KMS-11 (cell line): ENCODE measurements around the gene ASPHD2.

Experiments used
- H2AFZ ChIP-seq: fragments of 200-600 bp; sonication (generic); 2 replicates; pipeline ENCODE4 v1.6.1; 2016; ENCODE audit warnings: antibody characterized with exemption, mixed run types, low read depth
- H3K27ac ChIP-seq: fragments of 200-600 bp; sonication (generic); 2 replicates; pipeline ENCODE4 v1.6.1; 2016; ENCODE audit warnings: mild to moderate bottlenecking, mixed run types
- H3K27me3 ChIP-seq: fragments of 200-600 bp; sonication (generic); 2 replicates; pipeline ENCODE4 v1.6.1; 2017; ENCODE audit warnings: mild to moderate bottlenecking, low read depth, mixed run types, moderate library complexity; ENCODE audit not compliant: insufficient read depth
- H3K36me3 ChIP-seq: fragments of 200-600 bp; sonication (generic); 2 replicates; pipeline ENCODE4 v1.6.1; 2017; ENCODE audit warnings: mild to moderate bottlenecking, mixed run types; ENCODE audit not compliant: insufficient read depth
- H3K4me1 ChIP-seq: fragments of 200-600 bp; sonication (generic); 2 replicates; pipeline ENCODE4 v1.6.1; 2016; ENCODE audit warnings: mild to moderate bottlenecking, low read depth, mixed run types; ENCODE audit not compliant: poor library complexity, severe bottlenecking
- H3K4me2 ChIP-seq: fragments of 200-600 bp; sonication (generic); 2 replicates; pipeline ENCODE4 v1.7.0; 2016; ENCODE audit warnings: mild to moderate bottlenecking, mixed run types
- H3K4me3 ChIP-seq: fragments of 200-600 bp; sonication (generic); IDR thresholded peaks from 2 replicates; pipeline ENCODE4 v1.6.1; 2017; ENCODE audit warnings: low read depth, low read length, mixed read lengths; ENCODE audit not compliant: insufficient read depth
- H3K79me2 ChIP-seq: fragments of 200-600 bp; sonication (generic); 2 replicates; pipeline ENCODE4 v1.6.1; 2016; ENCODE audit warnings: low read depth, mixed run types; ENCODE audit not compliant: insufficient read depth
- H3K9ac ChIP-seq: fragments of 200-600 bp; sonication (generic); 2 replicates; pipeline ENCODE4 v1.6.1; 2016; ENCODE audit warnings: mild to moderate bottlenecking, mixed run types
- H4K20me1 ChIP-seq: fragments of 200-600 bp; sonication (generic); 2 replicates; pipeline ENCODE4 v1.6.1; 2016; ENCODE audit warnings: mild to moderate bottlenecking, mixed run types; ENCODE audit not compliant: insufficient read depth
- TF ChIP-seq, protein P1 (sequence below): fragments of 200-600 bp; sonication (generic); conservative IDR thresholded peaks from 2 replicates; pipeline ENCODE4 v1.6.1; 2017; ENCODE audit warnings: low read depth, mild to moderate bottlenecking, antibody characterized with exemption, low read length, moderate library complexity, mixed read lengths

The ASPHD2 gene

DNA sequence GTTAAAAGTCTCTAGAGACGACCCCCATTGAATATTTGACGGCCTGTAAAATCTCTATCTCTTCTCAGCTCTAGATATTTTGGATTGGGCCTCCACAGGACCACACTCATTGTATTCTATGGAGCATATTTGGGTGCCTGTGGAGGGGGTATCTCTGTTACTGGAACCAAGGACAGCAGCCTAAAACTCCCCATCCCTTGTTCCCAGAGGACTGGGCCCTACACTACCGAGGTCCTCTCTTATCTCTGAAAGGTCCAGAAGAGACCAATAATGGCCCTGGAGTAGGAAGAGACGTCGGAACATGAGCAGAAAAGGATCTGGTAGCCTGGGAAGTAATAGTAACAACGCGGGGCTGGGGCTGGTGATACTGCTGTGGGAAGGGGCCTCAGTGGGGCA is 54.0 kb downstream of the ASPHD2 start:
- peak overlapping the region; percentile 61 for H2AFZ ChIP-seq
- H4K20me1 ChIP-seq = no peaks in the 10 kb centered on the region
- no peaks in the 10 kb centered on the region for H3K36me3 ChIP-seq
- H3K4me3 ChIP-seq = no peak overlapping the region
- peaks cover 53% of the 10 kb centered on the region for H3K4me1 ChIP-seq
- H3K4me2 ChIP-seq = peak overlapping the region; percentile 75
- TF ChIP-seq, protein P1, sequence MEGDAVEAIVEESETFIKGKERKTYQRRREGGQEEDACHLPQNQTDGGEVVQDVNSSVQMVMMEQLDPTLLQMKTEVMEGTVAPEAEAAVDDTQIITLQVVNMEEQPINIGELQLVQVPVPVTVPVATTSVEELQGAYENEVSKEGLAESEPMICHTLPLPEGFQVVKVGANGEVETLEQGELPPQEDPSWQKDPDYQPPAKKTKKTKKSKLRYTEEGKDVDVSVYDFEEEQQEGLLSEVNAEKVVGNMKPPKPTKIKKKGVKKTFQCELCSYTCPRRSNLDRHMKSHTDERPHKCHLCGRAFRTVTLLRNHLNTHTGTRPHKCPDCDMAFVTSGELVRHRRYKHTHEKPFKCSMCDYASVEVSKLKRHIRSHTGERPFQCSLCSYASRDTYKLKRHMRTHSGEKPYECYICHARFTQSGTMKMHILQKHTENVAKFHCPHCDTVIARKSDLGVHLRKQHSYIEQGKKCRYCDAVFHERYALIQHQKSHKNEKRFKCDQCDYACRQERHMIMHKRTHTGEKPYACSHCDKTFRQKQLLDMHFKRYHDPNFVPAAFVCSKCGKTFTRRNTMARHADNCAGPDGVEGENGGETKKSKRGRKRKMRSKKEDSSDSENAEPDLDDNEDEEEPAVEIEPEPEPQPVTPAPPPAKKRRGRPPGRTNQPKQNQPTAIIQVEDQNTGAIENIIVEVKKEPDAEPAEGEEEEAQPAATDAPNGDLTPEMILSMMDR = no peak
- H3K9ac ChIP-seq = peak overlapping the region; percentile 82
- no peaks in the 10 kb centered on the region for H3K27me3 ChIP-seq
- H3K27ac ChIP-seq = peak overlapping the region; percentile 80
- H3K79me2 ChIP-seq = peaks cover 47% of the 10 kb centered on the region

DNA sequence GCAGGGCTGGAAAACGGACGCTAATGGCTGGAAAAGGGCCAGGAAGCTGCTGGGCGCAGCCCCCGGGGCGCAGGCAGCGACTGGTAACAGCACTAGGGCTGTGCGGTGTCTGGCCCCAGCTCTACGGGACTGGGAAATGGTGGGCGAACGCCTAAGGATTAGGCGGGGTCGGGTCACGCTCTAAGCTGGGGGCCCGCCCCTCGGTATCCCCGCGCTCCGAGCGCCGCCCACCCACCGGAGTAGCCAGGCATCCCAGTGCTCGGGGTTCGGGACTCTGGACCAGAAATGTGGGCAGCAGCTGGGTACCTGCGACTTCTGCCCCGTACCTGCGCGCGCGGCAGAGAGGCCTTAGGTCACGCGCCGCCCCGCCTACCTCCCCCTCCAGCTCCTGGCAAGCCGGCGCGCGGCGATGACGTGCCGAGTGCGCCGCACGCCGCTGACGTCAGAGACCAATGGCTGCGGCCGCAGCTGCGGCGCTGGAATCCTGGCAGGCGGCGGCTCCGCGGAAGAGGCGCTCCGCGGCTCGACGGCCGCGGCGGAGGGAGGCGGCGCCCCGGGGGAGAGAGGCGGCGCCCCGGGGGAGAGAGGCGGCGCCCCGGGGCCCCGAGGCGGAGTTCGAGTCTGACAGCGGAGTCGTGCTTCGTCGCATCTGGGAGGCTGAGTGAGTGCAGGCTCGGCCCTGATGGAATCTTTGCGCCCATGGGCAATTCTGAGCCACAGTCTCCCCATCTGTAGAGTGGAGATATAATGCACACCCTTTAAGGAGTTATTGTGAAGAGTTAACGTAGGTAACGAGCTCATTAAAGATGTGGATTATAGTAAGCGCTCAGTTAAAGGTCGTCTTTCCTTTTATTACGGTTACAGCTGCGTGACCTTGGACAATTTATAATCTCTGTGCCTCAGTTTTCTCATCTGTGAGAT is 54.6 kb downstream of the ASPHD2 start, which contains the start of the genes HPS4 and SRRD:
Gene HPS4, minus strand, starts transcription at position 345 of the 921 bp plus-strand sequence. CDS start 2,021 bp downstream, outside the sequence.
Gene SRRD, plus strand, starts transcription at position 439 of the 921 bp plus-strand sequence. Its CDS starts 14 bp downstream, at position 453.
- Histone ChIP-seq H3K4me2 (peak within 1 kb of the TSS; percentile 94), H3K27me3 (no peaks in the 10 kb centered on the region), H3K4me1 (peaks cover 60% of the 10 kb centered on the region), H3K9ac (peak within 1 kb of the TSS; percentile 82), H3K36me3 (no peaks in the 10 kb centered on the region), H3K4me3 (no peak within 1 kb of the TSS), H3K79me2 (peaks cover 47% of the 10 kb centered on the region), H4K20me1 (no peaks in the 10 kb centered on the region), H2AFZ (peak within 1 kb of the TSS; percentile 61), H3K27ac (peak within 1 kb of the TSS; percentile 80)
- TF ChIP-seq, protein P1 = no peak

DNA sequence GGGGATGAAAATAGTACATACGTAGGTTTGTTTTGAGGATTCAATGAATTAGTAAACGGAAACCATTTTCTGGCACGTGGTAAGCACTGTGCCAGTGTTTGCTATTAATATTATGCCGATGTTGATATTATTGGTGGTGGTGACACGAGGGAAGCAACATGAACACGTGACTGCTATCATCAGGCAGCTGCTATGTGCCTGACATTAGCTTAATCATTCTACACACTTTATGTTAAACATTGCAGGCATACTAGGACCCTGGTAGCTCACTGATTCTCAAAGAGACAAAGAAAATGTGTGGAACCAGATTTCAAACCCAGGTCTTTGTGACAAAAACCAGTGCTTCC is 55.3 kb downstream of the ASPHD2 start:
- Histone ChIP-seq H3K4me1 (peaks cover 66% of the 10 kb centered on the region), H3K79me2 (peaks cover 52% of the 10 kb centered on the region), H3K27me3 (no peaks in the 10 kb centered on the region), H3K27ac (peak overlapping the region; percentile 80), H3K4me3 (no peak overlapping the region), H3K4me2 (peak overlapping the region; percentile 94), H4K20me1 (no peaks in the 10 kb centered on the region), H3K36me3 (no peaks in the 10 kb centered on the region), H3K9ac (peak overlapping the region; percentile 82), H2AFZ (peak overlapping the region; percentile 27; the same call in 1 of the 2 replicates)
- TF ChIP-seq, protein P1 = no peak

DNA sequence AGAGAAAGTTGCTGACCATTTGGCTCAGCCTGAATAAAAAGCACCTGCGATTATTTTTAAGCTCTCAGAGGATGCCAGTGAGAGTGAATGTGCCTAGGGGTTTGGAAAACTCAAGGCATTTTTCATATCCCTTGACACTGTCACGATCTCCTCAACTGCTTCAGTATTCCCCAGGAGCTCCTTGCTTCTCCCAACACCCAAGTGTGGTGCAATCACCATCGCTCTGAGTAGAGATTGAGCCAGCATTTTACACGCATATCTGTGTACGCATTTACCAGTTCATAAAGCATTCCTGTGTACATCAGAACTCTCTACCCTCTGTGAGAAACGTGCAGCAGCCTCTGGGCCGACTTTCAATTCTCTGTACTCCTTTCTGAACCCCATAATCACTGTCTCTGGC is 56.0 kb downstream of the ASPHD2 start:
- H3K4me3 ChIP-seq = no peak overlapping the region
- peaks cover 56% of the 10 kb centered on the region for H3K79me2 ChIP-seq
- H3K27me3 ChIP-seq = no peaks in the 10 kb centered on the region
- no peaks in the 10 kb centered on the region for H4K20me1 ChIP-seq
- peaks cover 73% of the 10 kb centered on the region for H3K4me1 ChIP-seq
- H3K9ac ChIP-seq = peak overlapping the region; percentile 82; the same call in 1 of the 2 replicates
- no peak overlapping the region for H2AFZ ChIP-seq
- H3K27ac ChIP-seq = peak overlapping the region; percentile 80
- TF ChIP-seq, protein P1 = no peak
- H3K36me3 ChIP-seq = peaks cover 4% of the 10 kb centered on the region; the same call in 1 of the 2 replicates
- H3K4me2 ChIP-seq = peak overlapping the region; percentile 94
